WI38 (cell line): ENCODE data around the gene DPP10.

Source experiments
- H3K4me3 ChIP-seq: 2 replicates; pipeline ENCODE4 v1.5.1; 2011; ENCODE audit warnings: low read depth, mild to moderate bottlenecking, control low read depth, low read length
- CTCF ChIP-seq: IDR thresholded peaks from 2 replicates; pipeline ENCODE4 v1.5.1; 2012; ENCODE audit warnings: low read depth, mild to moderate bottlenecking, control low read depth, low read length

DPP10 gene

GRCh38 chr2:115552726-115553125 is 1110.3 kb downstream of the DPP10 start:
- H3K4me3 ChIP-seq: no peak overlapping the region
- no peak for TF ChIP-seq CTCF

GRCh38 chr2:115554153-115554552 is 1111.7 kb downstream of the DPP10 start:
- H3K4me3 ChIP-seq: no peak overlapping the region
- TF ChIP-seq CTCF: no peak

- TF ChIP-seq CTCF: no peak
- H3K4me3 ChIP-seq: no peak overlapping the region
Observed at GRCh38 chr2:115558725-115559124, 1116.3 kb downstream of the DPP10 start.

- no peak for TF ChIP-seq CTCF
- no peak overlapping the region for H3K4me3 ChIP-seq
Observed at GRCh38 chr2:115560666-115561065, 1118.2 kb downstream of the DPP10 start.

- no peak overlapping the region for H3K4me3 ChIP-seq
- no peak for TF ChIP-seq CTCF
Observed at GRCh38 chr2:115568643-115569042, 1126.2 kb downstream of the DPP10 start.

- no peak for TF ChIP-seq CTCF
- H3K4me3 ChIP-seq: no peak overlapping the region
Observed at GRCh38 chr2:115569547-115569946, 1127.1 kb downstream of the DPP10 start.

GRCh38 chr2:115572746-115573145 is 1130.3 kb downstream of the DPP10 start:
- TF ChIP-seq CTCF: no peak
- no peak overlapping the region for H3K4me3 ChIP-seq
